Measurements from ENCODE around the gene ATP1B3. TPM values are rescaled to one million over a fixed set of nuclear protein-coding genes. Genes with fewer than 3 reads are reported as not detected.
"Not testable (repeated sequence)": the region's sequence is repeated elsewhere in the genome, so short reads cannot be mapped to it uniquely, and the experiment has no call there.

The ATP1B3 gene
- total RNA-seq, 1 donor from 2014 or later = 184 TPM

DNA sequence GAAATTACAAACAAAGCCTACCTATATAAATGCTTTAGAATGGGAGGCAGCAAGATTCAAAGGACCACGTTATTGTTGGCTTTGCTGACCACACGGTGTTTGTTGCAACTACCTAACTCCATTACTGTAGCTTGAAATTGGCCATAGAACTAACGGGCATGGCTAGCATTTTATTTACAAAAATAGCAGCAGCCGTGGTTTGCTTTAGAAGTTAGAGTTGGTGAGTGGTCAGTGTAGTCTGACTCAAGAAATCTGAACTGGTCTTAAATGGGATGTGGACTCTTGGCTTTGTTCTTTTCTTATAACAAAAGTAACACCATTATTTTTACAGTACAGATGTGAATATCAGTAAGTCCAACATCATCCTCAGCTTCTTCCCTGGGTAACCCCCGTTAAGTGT lies 10.6 kb downstream of the ATP1B3 start:
- Mint-ChIP-seq H3K27ac (ENCODE audit: unreplicated experiment) (no peak overlapping the region), H3K9me3 (ENCODE audit: unreplicated experiment) (no peaks in the 10 kb centered on the region), H3K27me3 (ENCODE audit: unreplicated experiment) (no peaks in the 10 kb centered on the region), H3K4me1 (ENCODE audit: low read depth, unreplicated experiment) (peaks cover 8% of the 10 kb centered on the region), H3K36me3 (ENCODE audit: unreplicated experiment) (no peaks in the 10 kb centered on the region), H3K4me3 (ENCODE audit: unreplicated experiment) (no peak overlapping the region)
- TF ChIP-seq, protein P1, sequence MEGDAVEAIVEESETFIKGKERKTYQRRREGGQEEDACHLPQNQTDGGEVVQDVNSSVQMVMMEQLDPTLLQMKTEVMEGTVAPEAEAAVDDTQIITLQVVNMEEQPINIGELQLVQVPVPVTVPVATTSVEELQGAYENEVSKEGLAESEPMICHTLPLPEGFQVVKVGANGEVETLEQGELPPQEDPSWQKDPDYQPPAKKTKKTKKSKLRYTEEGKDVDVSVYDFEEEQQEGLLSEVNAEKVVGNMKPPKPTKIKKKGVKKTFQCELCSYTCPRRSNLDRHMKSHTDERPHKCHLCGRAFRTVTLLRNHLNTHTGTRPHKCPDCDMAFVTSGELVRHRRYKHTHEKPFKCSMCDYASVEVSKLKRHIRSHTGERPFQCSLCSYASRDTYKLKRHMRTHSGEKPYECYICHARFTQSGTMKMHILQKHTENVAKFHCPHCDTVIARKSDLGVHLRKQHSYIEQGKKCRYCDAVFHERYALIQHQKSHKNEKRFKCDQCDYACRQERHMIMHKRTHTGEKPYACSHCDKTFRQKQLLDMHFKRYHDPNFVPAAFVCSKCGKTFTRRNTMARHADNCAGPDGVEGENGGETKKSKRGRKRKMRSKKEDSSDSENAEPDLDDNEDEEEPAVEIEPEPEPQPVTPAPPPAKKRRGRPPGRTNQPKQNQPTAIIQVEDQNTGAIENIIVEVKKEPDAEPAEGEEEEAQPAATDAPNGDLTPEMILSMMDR (IDR thresholded peaks at IDR 0.05; ENCODE audit: partially characterized antibody, unreplicated experiment) = no peak
- DNase-seq = no peak

DNA sequence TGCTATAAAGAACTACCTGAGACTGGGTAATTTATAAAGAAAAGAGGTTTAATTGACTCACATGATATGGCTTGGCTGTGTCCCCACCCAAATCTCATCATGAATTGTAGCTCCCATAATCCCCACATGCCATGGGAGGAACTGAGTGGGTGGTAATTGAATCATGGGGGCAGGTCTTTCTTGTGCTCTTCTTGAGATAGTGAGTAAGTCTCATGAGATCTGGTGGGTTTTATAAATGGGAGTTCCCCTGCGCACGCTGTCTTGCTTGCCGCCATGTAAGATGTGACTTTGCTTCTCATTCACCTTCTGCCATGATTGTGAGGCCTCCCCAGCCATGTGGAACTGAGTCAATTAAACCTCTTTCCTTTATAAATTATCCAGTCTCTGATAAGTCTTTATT lies 12.1 kb downstream of the ATP1B3 start:
- not testable (repeated sequence) for H3K27ac Mint-ChIP-seq (ENCODE audit: unreplicated experiment); H3K9me3 Mint-ChIP-seq (ENCODE audit: unreplicated experiment); H3K4me1 Mint-ChIP-seq (ENCODE audit: low read depth, unreplicated experiment); H3K4me3 Mint-ChIP-seq (ENCODE audit: unreplicated experiment); H3K27me3 Mint-ChIP-seq (ENCODE audit: unreplicated experiment); DNase-seq; H3K36me3 Mint-ChIP-seq (ENCODE audit: unreplicated experiment)

DNA sequence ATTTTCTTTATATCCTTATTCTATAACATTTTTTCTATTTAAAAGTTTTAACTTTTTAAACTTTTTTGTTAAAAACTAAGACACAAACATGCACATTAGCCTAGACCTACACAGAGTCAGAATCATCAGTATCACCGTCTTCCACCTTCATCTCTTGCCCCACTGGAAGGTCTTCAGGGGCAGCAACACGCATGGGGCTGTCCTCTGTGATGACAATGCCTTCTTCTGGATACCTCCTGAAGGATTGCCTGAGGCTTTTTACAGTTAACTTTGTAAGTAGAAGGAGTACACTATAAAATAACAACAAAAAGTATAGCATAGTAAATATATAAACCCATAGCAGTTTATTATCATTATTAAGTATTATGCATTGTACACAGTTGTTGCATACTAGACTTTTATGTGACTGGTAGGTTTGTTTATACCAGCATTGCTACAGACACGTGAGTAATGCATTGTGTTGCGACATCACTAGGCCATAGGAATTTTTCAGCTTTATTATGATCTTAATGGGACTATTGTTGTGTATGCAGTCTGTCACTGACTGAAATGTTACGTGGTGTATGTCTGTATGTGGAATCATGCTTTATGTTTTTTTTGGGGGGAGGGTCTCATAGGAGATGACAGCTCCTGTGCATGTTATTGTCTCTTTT lies 18.2 kb downstream of the ATP1B3 start:
- H3K36me3 Mint-ChIP-seq (ENCODE audit: unreplicated experiment) = peaks cover 12% of the 10 kb centered on the region
- peaks cover 3% of the 10 kb centered on the region for H3K4me1 Mint-ChIP-seq (ENCODE audit: low read depth, unreplicated experiment)
- no peak overlapping the region for H3K27ac Mint-ChIP-seq (ENCODE audit: unreplicated experiment)
- H3K9me3 Mint-ChIP-seq (ENCODE audit: unreplicated experiment) = no peaks in the 10 kb centered on the region
- TF ChIP-seq, protein P1 (IDR thresholded peaks at IDR 0.05; ENCODE audit: partially characterized antibody, unreplicated experiment) = no peak
- no peak overlapping the region for H3K4me3 Mint-ChIP-seq (ENCODE audit: unreplicated experiment)
- H3K27me3 Mint-ChIP-seq (ENCODE audit: unreplicated experiment) = no peaks in the 10 kb centered on the region
- no peak for DNase-seq

DNA sequence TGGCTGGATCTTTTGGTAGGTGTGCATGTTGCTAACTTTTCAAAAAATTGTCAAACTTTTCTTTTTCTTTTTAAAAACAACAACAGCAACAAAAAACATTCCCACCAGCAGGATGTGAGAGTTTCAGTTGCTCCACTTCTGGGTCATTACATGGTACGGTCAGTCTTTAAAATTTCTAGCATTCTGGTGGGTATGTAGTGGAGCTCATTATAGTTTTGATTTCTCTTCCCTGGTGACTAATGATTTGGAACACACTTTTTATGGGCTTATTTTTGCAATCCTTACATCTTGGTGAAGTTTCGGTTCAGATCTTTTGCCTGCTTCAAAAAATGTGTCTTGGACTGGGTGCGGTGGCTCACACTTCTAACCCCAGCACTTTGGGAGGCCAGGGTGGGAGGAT lies 19.3 kb downstream of the ATP1B3 start:
- H3K27me3 Mint-ChIP-seq (ENCODE audit: unreplicated experiment) = no peaks in the 10 kb centered on the region

DNA sequence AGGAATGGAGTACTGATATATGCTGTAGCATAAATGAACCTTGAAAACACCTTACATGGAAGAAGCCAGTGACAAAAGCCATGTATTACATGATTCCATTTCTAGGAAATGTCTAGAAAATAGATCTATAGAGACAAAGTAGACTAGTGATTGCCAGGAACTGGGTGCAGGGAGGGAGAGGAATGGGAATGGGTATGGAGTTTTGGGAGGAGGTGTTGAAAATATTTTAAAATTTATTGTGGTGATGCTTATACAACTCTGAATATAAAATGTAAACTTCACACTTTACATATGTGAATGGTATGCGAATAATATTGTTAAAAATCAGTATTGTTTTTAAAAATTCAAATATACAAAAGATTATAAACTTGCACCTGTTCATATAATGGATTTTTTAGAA lies 22.5 kb downstream of the ATP1B3 start:
- Mint-ChIP-seq H3K9me3 (ENCODE audit: unreplicated experiment) (no peaks in the 10 kb centered on the region), H3K4me1 (ENCODE audit: low read depth, unreplicated experiment) (peaks cover 1% of the 10 kb centered on the region), H3K27ac (ENCODE audit: unreplicated experiment) (no peak overlapping the region), H3K27me3 (ENCODE audit: unreplicated experiment) (no peaks in the 10 kb centered on the region), H3K36me3 (ENCODE audit: unreplicated experiment) (peaks cover 12% of the 10 kb centered on the region), H3K4me3 (ENCODE audit: unreplicated experiment) (no peak overlapping the region)
- no peak for DNase-seq
- TF ChIP-seq, protein P1 (IDR thresholded peaks at IDR 0.05; ENCODE audit: partially characterized antibody, unreplicated experiment) = no peak

More for the DNA sequence above, 19.3 kb downstream of the ATP1B3 start:
- no peak for DNase-seq
- Mint-ChIP-seq H3K36me3 (ENCODE audit: unreplicated experiment) (peaks cover 12% of the 10 kb centered on the region), H3K9me3 (ENCODE audit: unreplicated experiment) (no peaks in the 10 kb centered on the region), H3K27ac (ENCODE audit: unreplicated experiment) (no peak overlapping the region), H3K4me1 (ENCODE audit: low read depth, unreplicated experiment) (peaks cover 3% of the 10 kb centered on the region), H3K4me3 (ENCODE audit: unreplicated experiment) (no peak overlapping the region)
- TF ChIP-seq, protein P1 (IDR thresholded peaks at IDR 0.05; ENCODE audit: partially characterized antibody, unreplicated experiment) = no peak
